HG03565 (cell line): ENCODE measurements around the gene SLIT3.
"Not testable (repeated sequence)": the region's sequence is repeated elsewhere in the genome, so short reads cannot be mapped to it uniquely, and the experiment has no call there.

ENCODE experiments used
- ATAC-seq: cut with Tn5 transposase; IDR thresholded peaks from one replicate; pipeline ENCODE4 v1.9.1; 2021; ENCODE audit warnings: mild to moderate bottlenecking, moderate library complexity; ENCODE audit not compliant: unreplicated experiment

The SLIT3 gene

GRCh38 chr5:169150108-169150507, 150.8 kb downstream of the SLIT3 start:
- ATAC-seq: no peak

GRCh38 chr5:169149317-169149716, 151.6 kb downstream of the SLIT3 start:
- no peak for ATAC-seq

- no peak for ATAC-seq
Measured at GRCh38 chr5:169148138-169148740, 152.7 kb downstream of the SLIT3 start.

GRCh38 chr5:169147534-169147933, 153.4 kb downstream of the SLIT3 start:
- no peak for ATAC-seq

GRCh38 chr5:169146158-169146557, 154.8 kb downstream of the SLIT3 start:
- no peak for ATAC-seq

DNA sequence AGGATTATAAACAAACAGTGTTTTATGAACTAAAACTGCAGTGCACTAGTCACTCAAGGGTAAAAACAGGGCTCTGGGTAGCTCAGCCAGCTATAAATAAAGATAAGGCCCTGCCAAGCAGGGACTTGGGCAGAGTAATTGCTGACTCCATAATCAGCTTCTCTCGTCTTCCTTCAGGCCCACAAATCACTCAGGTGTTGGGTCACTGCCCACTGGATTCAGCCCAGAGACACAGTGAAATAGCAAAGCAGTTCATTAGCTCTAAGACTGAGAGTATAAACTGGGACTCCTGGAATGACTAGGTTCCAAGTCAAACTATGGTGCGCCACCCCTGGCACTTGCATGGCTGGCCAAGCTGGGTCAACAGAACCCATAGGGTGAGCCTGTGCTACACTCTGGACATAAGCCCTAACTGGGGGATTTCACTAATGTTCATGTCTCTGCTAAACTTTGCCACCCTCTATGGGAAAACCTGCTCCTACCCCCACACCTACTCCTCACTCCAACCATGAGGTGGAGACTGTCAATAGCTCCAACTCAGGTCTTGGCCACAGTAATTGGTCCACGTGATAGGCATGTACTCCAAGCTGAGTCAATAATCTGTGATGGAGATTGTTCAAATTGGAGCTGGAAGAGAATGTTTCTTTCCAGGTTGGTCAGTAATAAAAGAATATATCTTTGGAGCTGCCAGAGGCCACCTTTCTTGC, 158.5 kb downstream of the SLIT3 start:
- ATAC-seq: no peak

GRCh38 chr5:169140215-169140614, 160.7 kb downstream of the SLIT3 start:
- ATAC-seq: not testable (repeated sequence)

- no peak for ATAC-seq
Measured at GRCh38 chr5:169139480-169140050, 161.4 kb downstream of the SLIT3 start.

- no peak for ATAC-seq
Measured at GRCh38 chr5:169133531-169133930, 167.4 kb downstream of the SLIT3 start.

DNA sequence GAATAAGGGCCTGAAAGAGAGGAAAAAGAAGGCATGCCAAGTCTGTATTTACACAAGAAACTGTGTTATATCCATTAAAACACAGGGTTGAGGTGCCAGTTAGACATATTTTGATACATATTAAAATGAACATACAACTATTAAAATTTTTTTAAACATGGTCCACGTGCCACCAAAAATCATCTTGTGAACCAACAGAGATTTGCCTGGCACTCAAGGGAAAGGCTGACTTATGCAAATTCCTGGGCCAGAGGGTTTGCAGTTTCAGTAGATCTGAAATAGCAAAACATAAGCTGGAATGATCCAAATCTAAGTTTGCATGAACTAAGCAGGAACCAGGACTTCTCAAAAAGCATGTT, 168.7 kb downstream of the SLIT3 start:
- ATAC-seq: no peak

GRCh38 chr5:169131616-169132301, 169.2 kb downstream of the SLIT3 start:
- no peak for ATAC-seq

- ATAC-seq: no peak
Measured at GRCh38 chr5:169128679-169129078, 172.3 kb downstream of the SLIT3 start.

DNA sequence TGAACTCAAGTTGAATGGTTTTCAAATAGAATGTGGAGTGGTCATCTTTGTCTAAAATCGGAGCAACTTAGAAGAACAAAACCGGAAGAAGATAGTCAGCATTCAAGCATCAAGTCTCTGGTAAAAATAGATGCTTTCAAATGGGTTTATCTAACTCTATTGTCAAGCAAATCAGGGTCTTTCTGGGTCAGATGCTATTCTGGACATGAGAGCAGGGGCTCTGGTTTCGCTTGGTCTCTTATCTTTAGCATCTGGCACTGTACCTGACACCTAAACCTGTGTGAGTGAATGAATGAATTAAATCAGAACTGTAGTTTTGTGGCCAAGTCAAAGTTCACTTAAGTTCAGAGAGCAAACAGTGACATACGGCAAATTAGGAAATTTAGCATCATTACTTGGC, 173.5 kb downstream of the SLIT3 start:
- no peak for ATAC-seq

DNA sequence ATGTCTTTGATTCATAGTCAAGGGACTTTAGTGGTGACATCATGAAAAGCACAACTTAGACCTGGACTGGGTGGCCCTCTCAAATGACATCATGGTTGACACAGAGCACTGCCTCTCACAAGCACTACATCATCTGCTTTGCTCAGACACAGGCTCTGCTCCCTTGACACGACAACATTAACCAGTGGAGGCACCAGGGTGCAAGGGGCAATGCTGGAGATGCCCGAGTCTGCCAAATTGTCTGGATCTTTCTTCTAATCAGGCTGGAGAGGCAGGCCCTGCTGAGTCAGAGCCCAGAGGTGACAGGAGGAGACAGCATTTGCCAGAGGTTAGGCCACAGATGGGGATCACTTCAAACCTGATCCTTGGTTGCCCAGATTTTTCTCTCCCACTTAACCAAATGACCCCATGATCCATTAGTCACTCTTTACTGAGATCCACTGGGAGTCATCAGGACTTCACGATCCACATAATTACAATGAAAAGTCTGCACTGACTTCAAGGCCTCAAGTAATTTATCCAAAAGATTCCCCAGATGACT, 174.4 kb downstream of the SLIT3 start:
- no peak for ATAC-seq

GRCh38 chr5:169125571-169125970, 175.4 kb downstream of the SLIT3 start:
- no peak for ATAC-seq

- no peak for ATAC-seq
Measured at GRCh38 chr5:169122951-169123350, 178.0 kb downstream of the SLIT3 start.

DNA sequence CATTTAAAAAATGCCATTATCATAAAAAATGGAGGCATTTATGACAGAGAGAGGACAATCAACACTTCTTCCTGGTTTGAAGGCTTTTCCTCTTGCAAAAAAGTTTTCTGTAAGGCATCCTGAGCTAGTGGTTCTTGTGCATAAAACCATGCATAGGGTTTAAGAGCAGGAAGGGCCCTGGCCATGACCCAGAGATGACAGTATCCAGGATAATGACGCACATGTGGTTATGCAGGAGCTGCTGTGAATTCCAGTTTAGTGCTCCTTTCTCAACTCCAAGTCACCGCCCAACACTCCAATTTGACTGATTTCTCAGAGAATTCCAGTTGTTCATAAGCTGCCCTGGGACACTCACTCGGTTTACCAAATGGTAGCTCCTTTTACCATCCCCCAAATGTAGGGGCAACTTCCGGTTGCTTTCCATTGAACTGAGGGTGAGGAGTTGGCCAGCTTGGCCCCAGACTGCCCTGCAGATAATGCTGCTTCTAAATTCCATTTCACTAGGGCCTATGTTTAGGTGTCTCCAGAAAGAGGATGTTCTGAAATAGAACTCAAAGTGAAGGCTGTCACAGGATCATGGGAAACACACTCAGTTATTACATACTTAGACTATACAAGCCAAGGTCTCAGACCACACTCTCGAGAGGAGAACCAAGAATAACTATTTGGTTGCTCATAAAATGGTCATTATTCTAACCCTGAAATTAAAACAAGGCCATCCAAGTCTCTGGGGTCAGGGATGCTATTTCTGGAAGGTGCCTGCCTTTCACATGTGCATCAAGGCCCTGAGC, 179.1 kb downstream of the SLIT3 start:
- no peak for ATAC-seq

DNA sequence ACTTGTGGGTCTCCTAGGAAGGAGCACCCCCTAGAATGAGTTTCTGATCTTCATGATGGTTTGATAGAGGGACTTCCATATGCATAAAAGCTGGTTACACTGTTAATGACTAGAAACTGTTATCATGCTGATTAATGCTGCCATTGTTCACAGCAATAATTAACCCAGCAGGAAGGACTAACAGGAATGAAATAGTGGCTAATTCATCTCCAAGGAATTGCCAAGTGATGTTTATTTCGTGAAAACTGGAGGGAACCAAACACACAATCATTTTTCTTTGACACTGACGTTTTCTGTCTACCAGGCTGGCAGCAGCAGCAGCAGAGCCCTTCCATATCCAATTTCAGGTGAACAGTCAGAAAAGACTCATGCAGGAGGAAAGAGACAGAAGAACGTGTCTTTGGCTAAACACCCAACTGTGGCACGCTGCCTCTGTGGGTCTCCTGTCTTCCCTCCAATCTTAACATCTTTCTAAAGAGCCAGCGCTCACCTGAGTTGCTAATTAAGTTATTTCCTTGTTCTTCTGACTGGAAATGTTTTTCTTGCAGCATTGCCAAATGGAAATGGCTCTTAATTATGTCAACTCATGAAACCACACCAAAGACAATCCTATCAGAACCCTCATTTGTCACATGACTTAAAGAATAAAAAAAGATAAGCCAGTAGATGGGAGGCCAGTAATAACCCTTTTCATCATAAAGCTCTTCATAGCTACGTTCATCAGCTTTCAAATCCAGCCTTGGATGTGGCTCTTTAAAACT, 181.5 kb downstream of the SLIT3 start:
- ATAC-seq: no peak

DNA sequence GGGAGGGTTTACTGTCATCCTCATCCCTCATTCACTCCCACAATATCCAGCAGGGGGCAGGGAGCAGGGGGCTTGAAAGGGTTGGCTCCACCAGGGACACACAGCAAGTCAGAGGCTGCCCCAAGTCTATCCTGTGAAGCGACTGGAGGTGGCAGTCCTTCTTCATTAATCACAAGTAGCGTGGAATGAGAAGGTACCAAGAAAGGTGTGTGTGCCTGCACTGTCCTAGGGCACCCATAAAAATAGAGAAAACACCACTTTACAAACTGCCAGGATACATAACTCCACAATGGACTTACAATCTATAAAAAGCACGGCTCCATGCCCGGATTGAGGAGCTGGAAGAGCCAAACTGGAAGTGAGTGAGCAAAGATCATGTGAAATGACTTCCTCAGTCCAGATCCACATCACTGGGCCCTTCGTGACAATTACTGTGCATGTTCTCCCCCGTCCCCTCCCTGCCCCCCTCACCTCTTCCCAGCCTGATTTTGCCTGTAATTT, 183.9 kb downstream of the SLIT3 start:
- ATAC-seq: no peak
